GM20000 (cell line): ENCODE measurements around the gene SEL1L.
"Not testable (repeated sequence)": the region's sequence is repeated elsewhere in the genome, so short reads cannot be mapped to it uniquely, and the experiment has no call there.

Experiments used
- DNase-seq: peaks from one replicate; pipeline ENCODE4 v3.0.0; 2012; ENCODE audit warnings: low spot score
- CTCF ChIP-seq: IDR thresholded peaks from 2 replicates; pipeline ENCODE4 v1.5.1; 2012; ENCODE audit warnings: mild to moderate bottlenecking, control low read depth; ENCODE audit errors: extremely low read depth, missing control alignments

The SEL1L gene

GRCh38 chr14:81561084-81561775, 27.6 kb upstream of the SEL1L start:
- no peak for DNase-seq
- TF ChIP-seq CTCF: no peak

GRCh38 chr14:81559385-81559784, 25.7 kb upstream of the SEL1L start:
- no peak for TF ChIP-seq CTCF
- no peak for DNase-seq

- TF ChIP-seq CTCF: no peak
- DNase-seq: no peak
Observed at GRCh38 chr14:81557146-81557545, 23.5 kb upstream of the SEL1L start.

- no peak for TF ChIP-seq CTCF
- DNase-seq: no peak
Observed at GRCh38 chr14:81555684-81556083, 22.0 kb upstream of the SEL1L start.

GRCh38 chr14:81555051-81555450, 21.4 kb upstream of the SEL1L start:
- DNase-seq: no peak
- TF ChIP-seq CTCF: no peak

- no peak for TF ChIP-seq CTCF
- DNase-seq: no peak
Observed at GRCh38 chr14:81551471-81551870, 17.8 kb upstream of the SEL1L start.

- DNase-seq: no peak
- no peak for TF ChIP-seq CTCF
Observed at GRCh38 chr14:81550001-81550637, 16.5 kb upstream of the SEL1L start.

GRCh38 chr14:81541206-81541605, 7.6 kb upstream of the SEL1L start:
- DNase-seq: not testable (repeated sequence)
